Left lung (tissue), 14 donors: ENCODE data around the gene QRICH1. TPM values are rescaled to one million over a fixed set of nuclear protein-coding genes. Genes with fewer than 3 reads are reported as not detected.

Source experiments
- ATAC-seq: fragments of 200-7000 bp; cut with Tn5 transposase; one replicate; pipeline ENCODE4 v1.9.1; 2020; ENCODE audit warnings: moderate library complexity
- DNase-seq, 4 donors: peaks; one replicate each; pipeline ENCODE4 v3.0.0-alpha.2; 2013 to 2020
- H3K27ac ChIP-seq, 2 donors: fragments of 200-600 bp; sonication (generic) in 1 of 2; one replicate each; pipeline versions ENCODE4 v1.5.0 to v1.8.0; 2020 to 2021
- H3K27me3 ChIP-seq, 2 donors: fragments of 200-600 bp; sonication (generic) in 1 of 2; one replicate each; pipeline versions ENCODE4 v1.5.0 to v1.8.0; 2020 to 2021
- H3K36me3 ChIP-seq, 2 donors: fragments of 200-600 bp; sonication (generic) in 1 of 2; one replicate each; pipeline versions ENCODE4 v1.5.0 to v1.8.0; 2020 to 2021
- H3K4me1 ChIP-seq, 2 donors: fragments of 200-600 bp; one replicate each; pipeline ENCODE4 v1.8.0; 2021
- H3K4me3 ChIP-seq, 2 donors: fragments of 200-600 bp; sonication (generic) in 1 of 2; one replicate each; pipeline versions ENCODE4 v1.5.0 to v1.8.0; 2020 to 2021; ENCODE audit warnings: mild to moderate bottlenecking in 1 of 2
- H3K9me3 ChIP-seq, 2 donors: fragments of 200-600 bp; sonication (generic) in 1 of 2; one replicate each; pipeline versions ENCODE4 v1.5.0 to v1.8.0; 2020 to 2021
- intact Hi-C, 2 donors: fragments of 100-400 bp; cut with DNase I; formaldehyde crosslinking; loops; one replicate each; pipeline versions ENCODE4 v1.11.2 to v1.14.2; 2022
- long read RNA-seq, 12 donors: library from polyadenylated mRNA in 2 of 12; unstranded in 2 of 12; transcript quantifications; one replicate each; pipeline ENCODE4 v2.0.0 and lab custom pipeline, GENCODE V29; 2019 to 2026
- polyA plus RNA-seq, 6 donors: library from polyadenylated mRNA; unstranded; fragments of 120-200 nt; gene quantifications; one replicate each; pipeline ENCODE4 v1.2.1, GENCODE V29; 2013; ENCODE audit not compliant: insufficient read length in 6 of 6
- total RNA-seq, 2 donors: library from RNA; stranded (reverse); fragmentation: NEBNext Ultra II Directional; extraction: Animal tissue kit (Norgen Biotek cat#: 25700); gene quantifications; one replicate each; pipeline ENCODE4 v1.2.1, GENCODE V29; 2021
- TF ChIP-seq, protein P1 (sequence below), 2 donors: fragments of 200-600 bp; sonication (generic) in 1 of 2; IDR thresholded peaks; one replicate each; pipeline versions ENCODE4 v1.5.0 to v1.8.0; 2021; ENCODE audit warnings: antibody characterized with exemption in 2 of 2
- donor health status: DM: no; HTN: yes; CAD: no.
- donor health status: DM: no; HTN: no; CAD: no.

The QRICH1 gene, protein sequence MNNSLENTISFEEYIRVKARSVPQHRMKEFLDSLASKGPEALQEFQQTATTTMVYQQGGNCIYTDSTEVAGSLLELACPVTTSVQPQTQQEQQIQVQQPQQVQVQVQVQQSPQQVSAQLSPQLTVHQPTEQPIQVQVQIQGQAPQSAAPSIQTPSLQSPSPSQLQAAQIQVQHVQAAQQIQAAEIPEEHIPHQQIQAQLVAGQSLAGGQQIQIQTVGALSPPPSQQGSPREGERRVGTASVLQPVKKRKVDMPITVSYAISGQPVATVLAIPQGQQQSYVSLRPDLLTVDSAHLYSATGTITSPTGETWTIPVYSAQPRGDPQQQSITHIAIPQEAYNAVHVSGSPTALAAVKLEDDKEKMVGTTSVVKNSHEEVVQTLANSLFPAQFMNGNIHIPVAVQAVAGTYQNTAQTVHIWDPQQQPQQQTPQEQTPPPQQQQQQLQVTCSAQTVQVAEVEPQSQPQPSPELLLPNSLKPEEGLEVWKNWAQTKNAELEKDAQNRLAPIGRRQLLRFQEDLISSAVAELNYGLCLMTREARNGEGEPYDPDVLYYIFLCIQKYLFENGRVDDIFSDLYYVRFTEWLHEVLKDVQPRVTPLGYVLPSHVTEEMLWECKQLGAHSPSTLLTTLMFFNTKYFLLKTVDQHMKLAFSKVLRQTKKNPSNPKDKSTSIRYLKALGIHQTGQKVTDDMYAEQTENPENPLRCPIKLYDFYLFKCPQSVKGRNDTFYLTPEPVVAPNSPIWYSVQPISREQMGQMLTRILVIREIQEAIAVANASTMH
- total RNA-seq (10 to 100 TPM; 71.6 to 74.2 TPM), polyA plus RNA-seq (10 to 100 TPM; 74.4 to 85.8 (median 77.9) TPM)
- long read RNA-seq, donor 1, partial matches to known transcripts: 48 of 50 reads
- long read RNA-seq, donor 1, other reads (novel, unspliced or antisense): 0 of 50 reads
- long read RNA-seq, donor 2, transcript QRICH1-212 (2 exons, 2,362 nt): major isoform, 12 of 61 reads
- long read RNA-seq, donor 2, partial matches to known transcripts: 49 of 61 reads
- long read RNA-seq, donor 2, other reads (novel, unspliced or antisense): 0 of 61 reads
- long read RNA-seq, donor 3, transcript QRICH1-202 (10 exons, 3,549 nt): major isoform, 5 of 15 reads
- long read RNA-seq, donor 3, partial matches to known transcripts: 8 of 15 reads
- long read RNA-seq, donor 3, other reads (novel, unspliced or antisense): 0 of 15 reads
- long read RNA-seq, donor 4, partial matches to known transcripts: 4 of 7 reads
- long read RNA-seq, donor 4, other reads (novel, unspliced or antisense): 2 of 7 reads
- long read RNA-seq, donor 5, partial matches to known transcripts: 16 of 20 reads
- long read RNA-seq, donor 5, other reads (novel, unspliced or antisense): 0 of 20 reads
- long read RNA-seq, donor 6, partial matches to known transcripts: 12 of 16 reads
- long read RNA-seq, donor 6, other reads (novel, unspliced or antisense): 0 of 16 reads
- long read RNA-seq, donor 7, partial matches to known transcripts: 0 of 3 reads
- long read RNA-seq, donor 7, other reads (novel, unspliced or antisense): 0 of 3 reads
- long read RNA-seq, donor 8, transcript QRICH1-202 (10 exons, 3,549 nt): major isoform, 8 of 22 reads
- long read RNA-seq, donor 8, partial matches to known transcripts: 11 of 22 reads
- long read RNA-seq, donor 8, other reads (novel, unspliced or antisense): 0 of 22 reads
- long read RNA-seq, donor 9: 0 reads
- long read RNA-seq, donor 10, partial matches to known transcripts: 0 of 5 reads
- long read RNA-seq, donor 10, other reads (novel, unspliced or antisense): 2 of 5 reads
- long read RNA-seq, donor 11, partial matches to known transcripts: 18 of 22 reads
- long read RNA-seq, donor 11, other reads (novel, unspliced or antisense): 0 of 22 reads
- long read RNA-seq, donor 12, partial matches to known transcripts: 10 of 15 reads
- long read RNA-seq, donor 12, other reads (novel, unspliced or antisense): 0 of 15 reads

- peak; percentile 93 for ATAC-seq
- intact Hi-C loops: no loop called here
Observed at GRCh38 chr3:49093853-49094767, at the start of gene QRICH1. Gene QRICH1 (minus strand): TSS chr3:49094071. CDS start chr3:49077017, 17,054 bp downstream.

DNA sequence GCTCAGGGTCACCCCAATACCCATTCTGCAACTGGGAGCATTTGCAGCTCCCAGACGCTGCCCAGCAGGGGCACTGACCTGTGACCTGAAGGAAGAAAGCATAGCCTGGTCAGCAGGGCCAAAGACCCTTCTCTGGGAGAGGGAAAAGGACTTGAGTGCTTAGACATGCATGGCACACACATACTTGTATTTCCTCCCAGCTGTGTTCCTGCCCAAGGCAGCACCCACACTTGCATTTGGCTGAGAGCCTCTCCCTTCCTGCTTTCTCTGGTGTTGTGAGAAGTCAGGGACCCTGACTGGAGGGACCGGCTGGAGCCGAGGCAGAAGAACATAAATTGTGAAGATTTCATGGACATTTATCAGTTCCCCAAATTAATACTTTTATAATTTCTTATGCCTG, 46.2 kb upstream of the QRICH1 start:
- H3K9me3 ChIP-seq: peaks cover 0 to 6% of the 10 kb centered on the region in 2 donors
- no peak overlapping the region for H3K4me3 ChIP-seq
- H3K36me3 ChIP-seq: no peaks in the 10 kb centered on the region
- TF ChIP-seq, protein P1, sequence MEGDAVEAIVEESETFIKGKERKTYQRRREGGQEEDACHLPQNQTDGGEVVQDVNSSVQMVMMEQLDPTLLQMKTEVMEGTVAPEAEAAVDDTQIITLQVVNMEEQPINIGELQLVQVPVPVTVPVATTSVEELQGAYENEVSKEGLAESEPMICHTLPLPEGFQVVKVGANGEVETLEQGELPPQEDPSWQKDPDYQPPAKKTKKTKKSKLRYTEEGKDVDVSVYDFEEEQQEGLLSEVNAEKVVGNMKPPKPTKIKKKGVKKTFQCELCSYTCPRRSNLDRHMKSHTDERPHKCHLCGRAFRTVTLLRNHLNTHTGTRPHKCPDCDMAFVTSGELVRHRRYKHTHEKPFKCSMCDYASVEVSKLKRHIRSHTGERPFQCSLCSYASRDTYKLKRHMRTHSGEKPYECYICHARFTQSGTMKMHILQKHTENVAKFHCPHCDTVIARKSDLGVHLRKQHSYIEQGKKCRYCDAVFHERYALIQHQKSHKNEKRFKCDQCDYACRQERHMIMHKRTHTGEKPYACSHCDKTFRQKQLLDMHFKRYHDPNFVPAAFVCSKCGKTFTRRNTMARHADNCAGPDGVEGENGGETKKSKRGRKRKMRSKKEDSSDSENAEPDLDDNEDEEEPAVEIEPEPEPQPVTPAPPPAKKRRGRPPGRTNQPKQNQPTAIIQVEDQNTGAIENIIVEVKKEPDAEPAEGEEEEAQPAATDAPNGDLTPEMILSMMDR (IDR thresholded peaks at IDR 0.05): no peak
- no peak for DNase-seq
- intact Hi-C loops: no loop called here
- H3K27me3 ChIP-seq: no peaks in the 10 kb centered on the region
- H3K4me1 ChIP-seq: no peaks in the 10 kb centered on the region
- no peak overlapping the region for H3K27ac ChIP-seq
- ATAC-seq: no peak

More at GRCh38 chr3:49093853-49094767, at the start of gene QRICH1:
- Histone ChIP-seq H3K4me1 (peaks cover 15 to 36% of the 10 kb centered on the region in 2 donors), H3K4me3 (peak within 1 kb of the TSS; percentile 90 to 96), H3K9me3 (no peaks in the 10 kb centered on the region), H3K27ac (peak within 1 kb of the TSS; percentile 92 to 95), H3K27me3 (no peaks in the 10 kb centered on the region), H3K36me3 (peaks cover 0 to 32% of the 10 kb centered on the region in 2 donors)
- peak; percentile 98 to 99 (median 98) for DNase-seq
- TF ChIP-seq, protein P1 (IDR thresholded peaks at IDR 0.05): peak; percentile 30 to 45

GRCh38 chr3:49135499-49135898, 41.6 kb upstream of the QRICH1 start:
- Histone ChIP-seq H3K4me3 (no peak overlapping the region), H3K27ac (no peak overlapping the region), H3K27me3 (no peaks in the 10 kb centered on the region), H3K9me3 (no peaks in the 10 kb centered on the region), H3K4me1 (peaks cover 10 to 19% of the 10 kb centered on the region in 2 donors), H3K36me3 (peaks cover 0 to 5% of the 10 kb centered on the region in 2 donors)
- intact Hi-C loops: no loop called here
- ATAC-seq (no peak), DNase-seq (no peak)
- TF ChIP-seq, protein P1 (IDR thresholded peaks at IDR 0.05): no peak
